Measurements from ENCODE around the gene CBFB. TPM values are rescaled to one million over a fixed set of nuclear protein-coding genes. Genes with fewer than 3 reads are reported as not detected.
A peak's percentile ranks its signal among the peaks of the same experiment; 100 is the strongest.

The CBFB gene
- polyA plus RNA-seq, 1 donor from 2014 or later: 32.6 TPM

DNA sequence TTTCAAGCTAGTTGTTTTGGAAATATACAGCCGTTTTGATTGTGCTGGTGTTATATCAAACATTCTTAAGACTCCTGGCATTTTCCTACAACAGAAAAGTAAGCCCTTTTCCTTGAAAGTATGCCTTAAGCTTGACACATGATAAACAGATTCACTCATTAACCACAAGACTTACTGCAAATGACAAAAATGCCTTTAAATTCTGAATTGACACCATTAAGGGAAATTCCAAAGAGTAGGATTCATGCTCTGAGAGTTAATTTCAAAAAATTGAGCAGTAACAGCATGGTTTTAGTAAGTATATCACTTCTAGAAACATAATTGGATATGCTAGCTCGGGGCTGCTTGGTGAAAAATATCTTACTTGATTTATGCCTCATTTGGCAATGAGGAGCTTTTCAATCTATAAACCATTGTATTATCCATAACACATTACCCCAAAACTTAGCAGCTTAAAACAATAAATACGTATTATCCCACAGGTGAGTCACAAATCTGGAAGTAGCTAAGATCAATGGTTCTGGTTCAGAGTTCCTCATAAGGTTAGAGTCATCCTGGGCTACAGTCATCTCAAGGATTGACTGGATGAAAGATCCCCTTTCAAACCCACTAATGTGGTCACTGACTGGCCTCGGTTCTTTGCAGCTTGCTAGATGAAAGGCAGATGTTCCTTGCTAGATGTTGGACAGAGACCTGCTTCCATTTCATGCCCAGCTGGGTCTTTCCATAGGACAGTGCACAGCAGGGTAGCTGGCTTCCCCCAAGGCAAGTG, 72.5 kb downstream of the CBFB start:
- no peaks in the 10 kb centered on the region for H3K9me2 ChIP-seq (ENCODE audit: insufficient read depth, low read length)
- TF ChIP-seq, protein P1, sequence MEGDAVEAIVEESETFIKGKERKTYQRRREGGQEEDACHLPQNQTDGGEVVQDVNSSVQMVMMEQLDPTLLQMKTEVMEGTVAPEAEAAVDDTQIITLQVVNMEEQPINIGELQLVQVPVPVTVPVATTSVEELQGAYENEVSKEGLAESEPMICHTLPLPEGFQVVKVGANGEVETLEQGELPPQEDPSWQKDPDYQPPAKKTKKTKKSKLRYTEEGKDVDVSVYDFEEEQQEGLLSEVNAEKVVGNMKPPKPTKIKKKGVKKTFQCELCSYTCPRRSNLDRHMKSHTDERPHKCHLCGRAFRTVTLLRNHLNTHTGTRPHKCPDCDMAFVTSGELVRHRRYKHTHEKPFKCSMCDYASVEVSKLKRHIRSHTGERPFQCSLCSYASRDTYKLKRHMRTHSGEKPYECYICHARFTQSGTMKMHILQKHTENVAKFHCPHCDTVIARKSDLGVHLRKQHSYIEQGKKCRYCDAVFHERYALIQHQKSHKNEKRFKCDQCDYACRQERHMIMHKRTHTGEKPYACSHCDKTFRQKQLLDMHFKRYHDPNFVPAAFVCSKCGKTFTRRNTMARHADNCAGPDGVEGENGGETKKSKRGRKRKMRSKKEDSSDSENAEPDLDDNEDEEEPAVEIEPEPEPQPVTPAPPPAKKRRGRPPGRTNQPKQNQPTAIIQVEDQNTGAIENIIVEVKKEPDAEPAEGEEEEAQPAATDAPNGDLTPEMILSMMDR (IDR thresholded peaks at IDR 0.05; ENCODE audit: poor library complexity, severe bottlenecking): peak; percentile 29
- TF ChIP-seq RAD21 (conservative IDR thresholded peaks at IDR 0.05): no peak
- TF ChIP-seq EP300 (conservative IDR thresholded peaks at IDR 0.05; ENCODE audit: poor library complexity, severe bottlenecking): no peak
- H3K36me3 ChIP-seq (ENCODE audit: insufficient read depth, low read length): no peaks in the 10 kb centered on the region
- no peaks in the 10 kb centered on the region for H4K20me1 ChIP-seq (ENCODE audit: insufficient read depth)
- no peak overlapping the region for H3K9ac ChIP-seq (ENCODE audit: low read length)
- no peaks in the 10 kb centered on the region for H3F3A ChIP-seq (ENCODE audit: insufficient read depth, low read length, poor library complexity, severe bottlenecking)
- no peak overlapping the region for H3K4me2 ChIP-seq (ENCODE audit: low read length)
- no peaks in the 10 kb centered on the region for H3K27me3 ChIP-seq (ENCODE audit: insufficient read depth, low read depth, low read length)
- no peak overlapping the region for H3K27ac ChIP-seq (ENCODE audit: low read length)
- no peaks in the 10 kb centered on the region for H3K79me2 ChIP-seq (replicated peaks; ENCODE audit: insufficient read depth, low read length)
- H3K4me3 ChIP-seq (ENCODE audit: low read length): no peak overlapping the region
- no peaks in the 10 kb centered on the region for H3K9me3 ChIP-seq (ENCODE audit: low read length)
- no peak overlapping the region for H2AFZ ChIP-seq (ENCODE audit: low read depth, low read length)

- no peak overlapping the region for H3K27ac ChIP-seq (ENCODE audit: low read length)
- TF ChIP-seq MXI1 (conservative IDR thresholded peaks at IDR 0.05; ENCODE audit: poor library complexity, severe bottlenecking): no peak
- no peak for TF ChIP-seq RAD21 (conservative IDR thresholded peaks at IDR 0.05)
- TF ChIP-seq, protein P2, sequence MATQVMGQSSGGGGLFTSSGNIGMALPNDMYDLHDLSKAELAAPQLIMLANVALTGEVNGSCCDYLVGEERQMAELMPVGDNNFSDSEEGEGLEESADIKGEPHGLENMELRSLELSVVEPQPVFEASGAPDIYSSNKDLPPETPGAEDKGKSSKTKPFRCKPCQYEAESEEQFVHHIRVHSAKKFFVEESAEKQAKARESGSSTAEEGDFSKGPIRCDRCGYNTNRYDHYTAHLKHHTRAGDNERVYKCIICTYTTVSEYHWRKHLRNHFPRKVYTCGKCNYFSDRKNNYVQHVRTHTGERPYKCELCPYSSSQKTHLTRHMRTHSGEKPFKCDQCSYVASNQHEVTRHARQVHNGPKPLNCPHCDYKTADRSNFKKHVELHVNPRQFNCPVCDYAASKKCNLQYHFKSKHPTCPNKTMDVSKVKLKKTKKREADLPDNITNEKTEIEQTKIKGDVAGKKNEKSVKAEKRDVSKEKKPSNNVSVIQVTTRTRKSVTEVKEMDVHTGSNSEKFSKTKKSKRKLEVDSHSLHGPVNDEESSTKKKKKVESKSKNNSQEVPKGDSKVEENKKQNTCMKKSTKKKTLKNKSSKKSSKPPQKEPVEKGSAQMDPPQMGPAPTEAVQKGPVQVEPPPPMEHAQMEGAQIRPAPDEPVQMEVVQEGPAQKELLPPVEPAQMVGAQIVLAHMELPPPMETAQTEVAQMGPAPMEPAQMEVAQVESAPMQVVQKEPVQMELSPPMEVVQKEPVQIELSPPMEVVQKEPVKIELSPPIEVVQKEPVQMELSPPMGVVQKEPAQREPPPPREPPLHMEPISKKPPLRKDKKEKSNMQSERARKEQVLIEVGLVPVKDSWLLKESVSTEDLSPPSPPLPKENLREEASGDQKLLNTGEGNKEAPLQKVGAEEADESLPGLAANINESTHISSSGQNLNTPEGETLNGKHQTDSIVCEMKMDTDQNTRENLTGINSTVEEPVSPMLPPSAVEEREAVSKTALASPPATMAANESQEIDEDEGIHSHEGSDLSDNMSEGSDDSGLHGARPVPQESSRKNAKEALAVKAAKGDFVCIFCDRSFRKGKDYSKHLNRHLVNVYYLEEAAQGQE (IDR thresholded peaks at IDR 0.05; ENCODE audit: borderline replicate concordance): no peak
- TF ChIP-seq, protein P1 (IDR thresholded peaks at IDR 0.05; ENCODE audit: poor library complexity, severe bottlenecking): no peak
- no peak for TF ChIP-seq POLR2AphosphoS5 (IDR thresholded peaks at IDR 0.05)
- no peak for TF ChIP-seq EZH2 (IDR thresholded peaks at IDR 0.05; ENCODE audit: borderline replicate concordance, insufficient read depth, low read length, poor library complexity, severe bottlenecking)
- TF ChIP-seq EP300 (conservative IDR thresholded peaks at IDR 0.05; ENCODE audit: poor library complexity, severe bottlenecking): no peak
- no peak for TF ChIP-seq SMC3 (conservative IDR thresholded peaks at IDR 0.05; ENCODE audit: poor library complexity)
- TF ChIP-seq TAF1 (IDR thresholded peaks at IDR 0.05; ENCODE audit: low read depth): no peak
- no peaks in the 10 kb centered on the region for H4K20me1 ChIP-seq (ENCODE audit: insufficient read depth)
- no peaks in the 10 kb centered on the region for H3K9me2 ChIP-seq (ENCODE audit: insufficient read depth, low read length)
- H2AFZ ChIP-seq (ENCODE audit: low read depth, low read length): no peak overlapping the region
- no peaks in the 10 kb centered on the region for H3K9me3 ChIP-seq (ENCODE audit: low read length)
- no peaks in the 10 kb centered on the region for H3F3A ChIP-seq (ENCODE audit: insufficient read depth, low read length, poor library complexity, severe bottlenecking)
- H3K4me3 ChIP-seq (ENCODE audit: low read length): no peak overlapping the region
- no peaks in the 10 kb centered on the region for H3K36me3 ChIP-seq (ENCODE audit: insufficient read depth, low read length)
- no peaks in the 10 kb centered on the region for H3K27me3 ChIP-seq (ENCODE audit: insufficient read depth, low read depth, low read length)
- no peak overlapping the region for H3K4me2 ChIP-seq (ENCODE audit: low read length)
- H3K9ac ChIP-seq (ENCODE audit: low read length): no peak overlapping the region
- H3K79me2 ChIP-seq (replicated peaks; ENCODE audit: insufficient read depth, low read length): no peaks in the 10 kb centered on the region
Observed at GRCh38 chr16:67104061-67104460, 75.1 kb downstream of the CBFB start.
